Lower leg skin (tissue), 3 donors: Measurements from ENCODE around the gene TRMT10A.

ENCODE experiments used
- POLR2A ChIP-seq, 2 donors: fragments of 450-650 bp; IDR thresholded peaks; one replicate each; pipeline ENCODE4 v1.6.1; 2016 to 2017; ENCODE audit warnings: antibody characterized with exemption in 2 of 2, mild to moderate bottlenecking in 1 of 2, moderate library complexity in 1 of 2
- TF ChIP-seq, protein P1 (sequence below), 3 donors: fragments of 450-650 bp; IDR thresholded peaks; one replicate each; pipeline ENCODE4 v1.5.1; 2016; ENCODE audit warnings: antibody characterized with exemption in 3 of 3, mild to moderate bottlenecking in 3 of 3, moderate library complexity in 2 of 3

DNA sequence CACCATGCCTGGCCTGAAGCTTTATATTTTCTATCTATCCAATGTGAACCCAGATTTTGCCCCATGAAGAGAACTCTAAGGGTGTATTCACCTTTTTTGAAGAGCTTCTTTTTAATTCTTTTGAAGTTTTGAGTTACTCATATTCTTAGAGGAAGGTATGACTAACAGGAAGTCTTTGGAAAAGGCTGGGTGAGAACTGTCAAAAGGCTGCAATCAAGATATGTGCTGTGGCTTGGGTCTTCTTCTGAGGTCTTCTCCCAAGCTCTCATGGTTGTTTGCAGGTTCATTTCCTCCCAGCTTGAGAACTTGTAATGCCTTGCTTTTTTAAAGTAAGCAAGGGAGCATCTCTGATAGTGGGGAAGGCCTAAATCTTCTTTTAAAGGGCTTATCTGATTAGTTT lies 56.1 kb downstream of the TRMT10A start:
- TF ChIP-seq, protein P1, sequence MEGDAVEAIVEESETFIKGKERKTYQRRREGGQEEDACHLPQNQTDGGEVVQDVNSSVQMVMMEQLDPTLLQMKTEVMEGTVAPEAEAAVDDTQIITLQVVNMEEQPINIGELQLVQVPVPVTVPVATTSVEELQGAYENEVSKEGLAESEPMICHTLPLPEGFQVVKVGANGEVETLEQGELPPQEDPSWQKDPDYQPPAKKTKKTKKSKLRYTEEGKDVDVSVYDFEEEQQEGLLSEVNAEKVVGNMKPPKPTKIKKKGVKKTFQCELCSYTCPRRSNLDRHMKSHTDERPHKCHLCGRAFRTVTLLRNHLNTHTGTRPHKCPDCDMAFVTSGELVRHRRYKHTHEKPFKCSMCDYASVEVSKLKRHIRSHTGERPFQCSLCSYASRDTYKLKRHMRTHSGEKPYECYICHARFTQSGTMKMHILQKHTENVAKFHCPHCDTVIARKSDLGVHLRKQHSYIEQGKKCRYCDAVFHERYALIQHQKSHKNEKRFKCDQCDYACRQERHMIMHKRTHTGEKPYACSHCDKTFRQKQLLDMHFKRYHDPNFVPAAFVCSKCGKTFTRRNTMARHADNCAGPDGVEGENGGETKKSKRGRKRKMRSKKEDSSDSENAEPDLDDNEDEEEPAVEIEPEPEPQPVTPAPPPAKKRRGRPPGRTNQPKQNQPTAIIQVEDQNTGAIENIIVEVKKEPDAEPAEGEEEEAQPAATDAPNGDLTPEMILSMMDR (IDR thresholded peaks at IDR 0.05) = no peak
- no peak for TF ChIP-seq POLR2A (IDR thresholded peaks at IDR 0.05)
